Breast epithelium (tissue), 3 donors: Measurements from ENCODE around the gene CDR2.

Experiments used
- CTCF ChIP-seq, 3 donors: fragments of 450-650 bp; IDR thresholded peaks; one replicate each; pipeline ENCODE4 v1.5.1; 2016 to 2017; ENCODE audit warnings: antibody characterized with exemption in 3 of 3, mild to moderate bottlenecking in 3 of 3, moderate library complexity in 3 of 3
- POLR2A ChIP-seq: fragments of 450-650 bp; IDR thresholded peaks from one replicate; pipeline ENCODE4 v1.6.1; 2016; ENCODE audit warnings: antibody characterized with exemption, mild to moderate bottlenecking, moderate library complexity
- POLR2AphosphoS5 ChIP-seq, 3 donors: sonication (generic); formaldehyde crosslinking; IDR thresholded peaks; one replicate each; pipeline ENCODE4 v1.6.1; 2017; ENCODE audit warnings: antibody characterized with exemption in 3 of 3

GRCh38 chr16:22421136-22421535 is 46.7 kb upstream of the CDR2 start:
- TF ChIP-seq POLR2A (no peak), CTCF (IDR thresholded peaks at IDR 0.05) (no peak), POLR2AphosphoS5 (IDR thresholded peaks at IDR 0.05) (no peak)
